ENCODE measurements around the gene MYMK.

MYMK gene

GRCh38 chr9:133496861-133497842, 27.6 kb downstream of the MYMK start:
- no peak for DNase-seq

DNA sequence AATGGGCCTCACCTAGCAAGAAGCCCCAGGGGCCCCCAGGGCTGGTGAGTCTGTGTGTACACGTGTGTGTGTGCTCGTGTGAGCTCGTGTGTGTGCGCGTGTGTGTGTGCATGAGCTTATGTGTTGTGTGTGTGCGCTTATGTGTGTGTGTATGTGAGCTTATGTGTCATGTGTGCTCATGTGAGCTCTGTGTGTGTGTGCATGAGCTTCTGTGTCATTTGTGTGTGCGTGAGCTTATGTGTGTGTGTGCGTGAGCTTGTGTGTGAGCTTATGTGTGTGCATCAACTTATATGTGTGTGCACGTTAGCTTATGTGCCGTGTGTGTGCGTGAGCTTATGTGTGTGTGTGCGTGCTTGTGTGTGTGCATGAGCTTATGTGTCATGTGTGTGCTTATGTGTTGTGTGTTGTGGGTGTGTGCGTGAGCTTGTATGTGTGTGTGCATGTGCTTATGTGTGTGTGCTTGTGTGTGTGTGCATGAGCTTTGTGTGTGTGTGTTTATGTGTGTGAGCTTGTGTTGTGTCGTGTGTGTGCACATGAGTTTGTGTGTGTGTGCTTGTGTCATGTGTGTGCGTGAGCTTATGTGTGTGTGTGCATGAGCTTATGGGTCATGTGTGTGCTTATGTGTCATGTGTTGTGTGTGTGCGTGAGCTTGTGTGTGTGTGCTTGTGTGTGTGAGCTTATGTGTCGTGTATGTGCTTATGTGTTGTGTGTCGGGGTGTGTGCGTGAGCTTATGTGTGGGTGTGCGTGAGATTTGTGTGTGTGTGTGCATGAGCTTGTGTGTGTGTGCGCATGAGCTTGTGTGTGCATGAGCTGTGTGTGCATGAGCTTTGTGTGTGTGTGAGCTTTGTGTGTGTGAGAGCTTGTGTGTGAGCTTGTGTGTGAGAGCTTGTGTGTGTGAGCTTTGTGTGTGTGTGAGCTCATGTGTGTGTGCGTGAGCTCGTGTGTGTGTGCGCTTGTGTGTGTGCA, 29.1 kb downstream of the MYMK start:
- DNase-seq: no peak

GRCh38 chr9:133494636-133495326, 30.0 kb downstream of the MYMK start:
- DNase-seq: no peak

DNA sequence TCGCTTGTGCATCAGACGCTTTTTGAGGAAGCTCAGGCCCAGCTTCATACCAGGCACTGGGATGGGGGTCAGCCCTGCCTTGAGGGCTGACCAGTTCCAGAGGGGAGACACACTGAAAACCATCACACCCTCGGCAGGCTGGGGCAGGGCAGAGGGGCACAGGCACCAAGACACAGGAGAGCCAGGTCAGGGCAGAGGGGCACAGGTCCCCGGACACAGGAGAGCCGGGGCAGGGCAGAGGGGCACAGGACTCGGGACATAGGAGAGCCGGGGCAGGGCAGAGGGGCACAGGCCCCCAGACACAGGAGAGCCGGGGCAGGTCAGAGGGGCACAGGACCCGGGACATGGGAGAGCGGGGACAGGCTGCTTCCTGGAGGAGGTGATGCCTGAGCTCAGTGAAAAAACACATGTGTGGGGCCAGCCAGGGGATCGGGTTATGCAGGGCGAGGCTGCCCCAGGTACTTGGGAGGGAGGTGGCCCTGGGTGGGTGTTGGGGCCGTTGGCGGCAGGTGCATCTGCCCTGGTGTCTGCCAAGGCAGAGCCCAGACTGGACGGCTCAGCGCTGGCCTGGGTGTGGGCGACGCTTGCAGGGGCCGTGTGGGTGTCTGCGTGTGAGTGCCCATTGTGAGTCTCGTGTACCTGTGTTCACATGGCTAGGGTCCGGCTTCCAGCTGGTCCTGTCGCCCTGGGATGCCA, 30.8 kb downstream of the MYMK start:
- DNase-seq: no peak

GRCh38 chr9:133493428-133493827, 31.3 kb downstream of the MYMK start:
- no peak for DNase-seq

- no peak for DNase-seq
Observed at GRCh38 chr9:133492061-133493021, 32.4 kb downstream of the MYMK start.

GRCh38 chr9:133491656-133491925, 33.2 kb downstream of the MYMK start:
- no peak for DNase-seq

- no peak for DNase-seq
Observed at GRCh38 chr9:133490865-133491655, 33.7 kb downstream of the MYMK start.

GRCh38 chr9:133490201-133490681, 34.5 kb downstream of the MYMK start:
- no peak for DNase-seq

DNA sequence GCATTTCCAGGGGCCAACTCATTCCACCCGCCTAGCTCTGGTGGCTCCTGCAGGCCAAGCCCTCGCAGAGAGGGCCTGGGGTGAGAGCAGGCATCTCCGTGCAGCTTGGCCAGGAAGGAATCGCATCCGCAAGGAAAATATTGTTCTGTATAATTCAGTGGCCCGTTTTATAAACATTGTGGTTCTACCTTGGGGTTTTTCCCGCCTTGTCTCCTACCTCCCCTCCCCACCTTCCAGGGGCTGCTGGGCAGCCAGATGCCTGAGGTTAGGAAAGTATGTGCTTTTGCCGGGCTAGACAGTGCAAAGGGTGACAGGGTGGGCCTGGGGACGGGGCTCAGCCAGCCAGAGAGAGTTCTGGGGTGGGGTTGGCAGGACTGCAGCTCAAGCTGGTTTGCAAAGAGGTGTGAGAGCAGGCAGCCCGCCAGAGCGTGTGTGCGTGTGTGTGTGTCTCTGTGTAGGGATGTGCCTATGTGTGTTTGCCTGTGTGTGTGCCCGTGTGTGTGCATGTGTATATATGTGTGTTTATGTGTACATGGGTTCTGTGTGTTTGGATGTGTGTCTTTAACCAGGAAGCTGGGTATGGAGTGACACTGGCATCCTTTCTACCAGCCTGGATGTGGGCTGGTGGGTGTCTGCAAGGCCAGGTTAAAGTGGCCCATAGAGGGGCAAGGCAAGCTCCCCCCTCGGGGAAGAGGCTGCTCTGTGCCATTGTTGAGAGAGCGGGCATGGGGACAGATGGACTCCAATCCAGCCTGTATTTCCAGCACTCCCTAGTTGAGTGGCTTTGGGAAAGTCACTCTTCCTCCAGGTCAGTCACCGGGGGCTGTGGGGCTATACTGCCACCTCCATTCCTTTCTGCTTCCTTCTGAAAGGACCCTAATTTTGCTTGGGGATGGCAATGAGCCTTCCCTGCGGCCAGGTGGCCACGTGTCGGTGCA, 35.2 kb downstream of the MYMK start:
- DNase-seq: no peak

- DNase-seq: no peak
Observed at GRCh38 chr9:133488686-133489252, 36.0 kb downstream of the MYMK start.

DNA sequence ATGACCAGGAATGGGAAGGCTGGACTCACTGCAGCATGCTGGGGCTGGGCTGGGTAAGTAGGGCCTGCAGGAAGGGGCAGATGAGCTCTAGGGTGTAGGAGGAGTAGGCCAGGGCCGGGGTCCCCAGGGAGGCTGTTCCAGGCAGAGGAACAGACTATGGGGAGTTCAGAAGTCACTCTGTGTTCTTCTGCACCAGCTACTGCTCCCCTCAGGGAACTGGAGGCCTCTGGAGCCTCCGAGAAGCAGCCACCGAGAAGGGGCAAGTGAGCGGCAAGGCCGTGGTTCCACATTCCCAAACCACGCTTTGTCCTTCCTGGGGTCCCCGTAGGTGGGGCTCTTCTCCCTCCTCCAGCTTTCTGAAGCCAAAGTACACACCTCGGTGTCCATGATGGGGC, 37.4 kb downstream of the MYMK start:
- DNase-seq: no peak

DNA sequence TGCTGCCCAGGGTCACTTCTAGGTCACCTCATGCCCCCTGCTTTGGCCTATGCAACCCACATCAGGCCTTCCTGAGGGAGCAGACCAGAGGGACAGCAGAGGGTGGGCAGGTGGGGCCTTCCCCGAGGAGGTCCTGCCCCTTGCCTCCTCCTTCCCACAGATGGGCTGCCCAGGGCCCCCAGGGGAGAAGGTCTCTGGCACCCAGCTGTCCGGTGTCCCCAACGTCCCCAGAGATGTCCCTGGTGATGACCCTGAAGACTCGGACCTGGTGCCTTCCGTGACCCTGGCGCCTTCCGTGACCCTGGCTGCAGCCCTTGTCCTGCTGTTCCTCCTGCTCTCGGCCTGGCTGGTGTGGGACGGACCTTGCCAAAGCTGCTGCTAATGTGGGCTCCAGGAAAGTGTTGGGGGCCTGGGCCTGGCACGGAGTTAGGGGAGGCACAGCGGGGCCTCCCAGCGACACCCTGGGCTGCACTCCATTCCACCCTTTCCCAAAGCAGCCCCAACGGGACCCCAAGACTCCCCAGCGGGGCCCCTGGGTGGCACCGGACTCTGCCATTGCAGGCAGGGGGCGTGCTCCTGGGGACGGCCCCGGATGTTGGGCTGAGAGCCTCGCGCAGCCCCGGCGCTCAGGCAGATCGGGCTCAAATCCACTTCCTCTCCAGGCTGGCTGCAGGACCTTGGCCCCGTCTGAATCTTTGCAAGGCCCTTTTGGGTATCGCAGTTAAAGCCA, 39.1 kb downstream of the MYMK start:
- no peak for DNase-seq

DNA sequence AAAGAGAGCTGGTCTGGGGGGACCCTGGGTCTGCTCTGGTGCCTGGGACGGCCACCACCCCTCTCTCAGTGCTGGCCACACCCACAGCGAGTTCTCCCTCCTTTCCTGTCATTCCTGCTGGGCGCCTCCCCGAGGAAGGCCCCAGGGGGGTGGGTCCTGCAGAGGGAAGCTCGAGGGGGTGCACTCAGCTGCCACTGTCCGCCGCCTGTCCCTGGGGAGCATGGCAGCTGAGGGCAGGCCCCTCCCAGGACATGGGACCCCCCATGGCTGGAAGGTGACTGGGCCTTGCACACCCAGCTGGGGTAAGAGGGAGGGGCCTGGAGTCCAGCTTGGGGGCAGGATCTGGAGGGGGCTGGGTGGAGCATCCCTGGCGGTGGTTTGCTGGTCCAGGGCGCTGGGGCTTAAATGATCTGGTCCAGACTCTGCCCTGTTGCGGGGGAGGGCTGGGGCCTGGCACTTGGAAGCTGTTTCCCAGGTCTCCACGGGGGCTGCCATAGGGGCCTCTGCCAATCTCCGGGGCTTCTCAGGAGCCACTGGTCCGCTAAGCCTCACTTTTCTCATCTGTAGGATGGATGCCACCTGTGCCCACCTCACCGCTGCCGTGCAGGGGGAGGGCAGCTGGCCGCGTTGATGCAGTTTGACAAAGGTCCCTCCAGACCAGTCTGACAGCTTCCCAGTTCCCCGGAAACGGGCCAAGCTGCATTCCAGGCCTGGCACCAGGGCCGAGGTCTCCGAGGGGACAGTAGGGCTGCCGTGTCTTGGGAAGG, 39.9 kb downstream of the MYMK start:
- DNase-seq: no peak

DNA sequence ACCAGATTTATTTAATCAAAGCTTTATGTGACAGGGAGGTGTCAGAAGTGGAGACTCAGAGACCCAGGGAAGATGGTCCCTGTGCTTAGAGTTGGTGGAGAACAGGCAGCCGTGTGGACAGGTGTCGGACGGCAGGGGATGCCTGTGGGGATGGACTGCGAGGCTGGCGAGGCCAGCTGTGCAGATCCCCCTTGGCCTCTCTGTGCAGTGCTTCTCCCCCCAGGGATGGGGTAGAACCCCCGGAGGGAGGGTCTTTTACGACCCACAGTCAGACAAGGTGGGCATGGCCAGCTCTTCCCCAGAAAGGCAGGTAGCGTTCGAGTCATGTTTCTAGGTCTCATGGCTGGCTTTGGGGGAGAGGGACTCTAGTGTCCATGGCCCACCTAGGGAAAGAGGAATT, 41.1 kb downstream of the MYMK start:
- DNase-seq: no peak

- peak; percentile 75 to 81 for DNase-seq
Observed at GRCh38 chr9:133478851-133479711, 45.7 kb downstream of the MYMK start, which contains the start of gene SLC2A6. Gene SLC2A6 (minus strand): TSS chr9:133479099. CDS start chr9:133479059, 40 bp downstream.
